ENCODE data around the gene NINJ1. TPM values are rescaled to one million over a fixed set of nuclear protein-coding genes. Genes with fewer than 3 reads are reported as not detected.
"Not testable (repeated sequence)": the region's sequence is repeated elsewhere in the genome, so short reads cannot be mapped to it uniquely, and the experiment has no call there.

The NINJ1 gene
- total RNA-seq, 1 experiment from 2014 or later, result 10.3 TPM

DNA sequence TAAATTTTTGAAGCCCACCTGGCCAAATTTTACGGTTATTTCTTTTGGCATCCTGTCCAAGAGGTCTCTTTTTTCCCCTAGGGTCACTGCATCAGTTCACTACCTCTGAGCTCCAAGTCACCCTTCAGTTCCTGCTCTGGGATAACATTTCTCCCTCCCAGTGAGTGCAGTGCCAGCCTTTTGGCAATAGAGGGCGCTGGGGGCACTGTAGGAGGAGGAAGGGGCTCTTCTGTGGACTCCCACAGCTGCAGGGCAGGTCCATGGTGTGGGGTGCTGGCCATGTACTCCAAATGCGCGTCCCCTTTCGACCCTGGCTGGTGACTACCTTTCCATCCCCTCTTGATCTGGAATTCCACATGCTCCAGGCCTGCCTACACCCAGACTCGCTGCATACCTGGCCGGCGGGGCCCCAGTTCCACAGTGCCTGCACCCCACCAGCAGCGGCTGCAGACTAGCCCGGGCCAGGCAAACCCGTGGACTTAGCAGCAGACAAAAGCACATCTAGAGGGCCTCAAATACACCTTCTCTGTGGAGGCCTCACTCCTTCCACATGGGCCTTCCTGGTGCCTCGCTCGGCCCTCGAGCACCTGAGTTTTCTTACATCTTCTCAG is 20.3 kb upstream of the NINJ1 start:
- no peak overlapping the region for H2AFZ ChIP-seq (ENCODE audit: low read length)
- DNase-seq, result peak; percentile 82
- H3K9ac ChIP-seq (ENCODE audit: low read length), result no peak overlapping the region
- H3K4me1 ChIP-seq (ENCODE audit: low read length), result no peaks in the 10 kb centered on the region
- no peaks in the 10 kb centered on the region for H3K9me2 ChIP-seq (replicated peaks; ENCODE audit: insufficient read depth, low read length)
- no peak overlapping the region for H3K4me2 ChIP-seq (ENCODE audit: low read depth, low read length, poor library complexity, severe bottlenecking)
- H4K20me1 ChIP-seq (ENCODE audit: insufficient read depth, low read depth, low read length), result no peaks in the 10 kb centered on the region
- no peaks in the 10 kb centered on the region for H3K36me3 ChIP-seq (ENCODE audit: insufficient read depth, low read length)
- no peaks in the 10 kb centered on the region for H3K9me3 ChIP-seq (ENCODE audit: low read length)
- no peak overlapping the region for H3K4me3 ChIP-seq (ENCODE audit: low read length)
- H3K27ac ChIP-seq (ENCODE audit: low read length), result no peak overlapping the region
- no peaks in the 10 kb centered on the region for H3K79me2 ChIP-seq (ENCODE audit: low read length)
- no peaks in the 10 kb centered on the region for H3K27me3 ChIP-seq (ENCODE audit: low read length)

- H3K9ac ChIP-seq (ENCODE audit: low read length), result no peak overlapping the region
- no peaks in the 10 kb centered on the region for H4K20me1 ChIP-seq (ENCODE audit: insufficient read depth, low read depth, low read length)
Observed at GRCh38 chr9:93151097-93151784, 17.2 kb upstream of the NINJ1 start.

DNA sequence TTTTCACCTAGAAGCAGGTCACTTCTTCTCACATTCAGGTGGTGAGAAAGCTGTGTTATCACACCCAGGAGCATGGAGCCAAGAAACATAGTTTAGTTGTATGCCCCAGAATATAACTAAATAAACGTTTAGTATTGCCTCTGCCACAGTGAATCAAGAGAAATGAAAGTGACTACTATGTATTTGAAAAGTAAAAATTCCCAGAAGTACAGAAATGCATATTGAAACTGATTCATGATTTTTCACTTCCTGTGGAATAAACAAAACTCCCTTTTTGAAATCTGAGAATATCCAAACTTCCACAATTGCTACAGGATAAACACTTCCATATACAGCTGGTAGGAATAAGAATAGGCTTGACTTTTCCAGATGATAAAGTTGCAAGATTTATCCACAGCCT is 15.3 kb upstream of the NINJ1 start:
- Histone ChIP-seq H3K27ac (ENCODE audit: low read length) (no peak overlapping the region), H3K79me2 (ENCODE audit: low read length) (no peaks in the 10 kb centered on the region), H4K20me1 (ENCODE audit: insufficient read depth, low read depth, low read length) (no peaks in the 10 kb centered on the region), H3K36me3 (ENCODE audit: insufficient read depth, low read length) (no peaks in the 10 kb centered on the region), H3K9me3 (ENCODE audit: low read length) (no peaks in the 10 kb centered on the region), H3K4me2 (ENCODE audit: low read depth, low read length, poor library complexity, severe bottlenecking) (no peak overlapping the region), H3K4me1 (ENCODE audit: low read length) (peaks cover under 1% of the 10 kb centered on the region), H3K9me2 (replicated peaks; ENCODE audit: insufficient read depth, low read length) (no peaks in the 10 kb centered on the region), H3K9ac (ENCODE audit: low read length) (no peak overlapping the region), H3K27me3 (ENCODE audit: low read length) (no peaks in the 10 kb centered on the region), H2AFZ (ENCODE audit: low read length) (no peak overlapping the region), H3K4me3 (ENCODE audit: low read length) (no peak overlapping the region)
- no peak for DNase-seq

More at GRCh38 chr9:93151097-93151784, 17.2 kb upstream of the NINJ1 start:
- H3K9me3 ChIP-seq (ENCODE audit: low read length), result no peaks in the 10 kb centered on the region
- H3K9me2 ChIP-seq (replicated peaks; ENCODE audit: insufficient read depth, low read length), result no peaks in the 10 kb centered on the region
- no peak overlapping the region for H2AFZ ChIP-seq (ENCODE audit: low read length)
- H3K79me2 ChIP-seq (ENCODE audit: low read length), result no peaks in the 10 kb centered on the region
- H3K4me1 ChIP-seq (ENCODE audit: low read length), result no peaks in the 10 kb centered on the region
- H3K4me2 ChIP-seq (ENCODE audit: low read depth, low read length, poor library complexity, severe bottlenecking), result no peak overlapping the region
- no peak overlapping the region for H3K27ac ChIP-seq (ENCODE audit: low read length)
- no peaks in the 10 kb centered on the region for H3K27me3 ChIP-seq (ENCODE audit: low read length)
- no peak overlapping the region for H3K4me3 ChIP-seq (ENCODE audit: low read length)
- no peaks in the 10 kb centered on the region for H3K36me3 ChIP-seq (ENCODE audit: insufficient read depth, low read length)
- no peak for DNase-seq

- Histone ChIP-seq H4K20me1 (ENCODE audit: insufficient read depth, low read depth, low read length) (no peaks in the 10 kb centered on the region), H3K4me3 (ENCODE audit: low read length) (no peak overlapping the region), H3K27ac (ENCODE audit: low read length) (no peak overlapping the region), H3K4me2 (ENCODE audit: low read depth, low read length, poor library complexity, severe bottlenecking) (no peak overlapping the region), H2AFZ (ENCODE audit: low read length) (no peak overlapping the region), H3K9ac (ENCODE audit: low read length) (no peak overlapping the region), H3K27me3 (ENCODE audit: low read length) (no peaks in the 10 kb centered on the region), H3K9me3 (ENCODE audit: low read length) (no peaks in the 10 kb centered on the region), H3K36me3 (ENCODE audit: insufficient read depth, low read length) (no peaks in the 10 kb centered on the region), H3K9me2 (replicated peaks; ENCODE audit: insufficient read depth, low read length) (no peaks in the 10 kb centered on the region), H3K79me2 (ENCODE audit: low read length) (no peaks in the 10 kb centered on the region), H3K4me1 (ENCODE audit: low read length) (peaks cover 7% of the 10 kb centered on the region)
- DNase-seq, result no peak
Observed at GRCh38 chr9:93148721-93149120, 14.7 kb upstream of the NINJ1 start.

GRCh38 chr9:93147632-93148031 is 13.6 kb upstream of the NINJ1 start:
- no peak for DNase-seq
- H2AFZ ChIP-seq (ENCODE audit: low read length), result no peak overlapping the region
- no peaks in the 10 kb centered on the region for H3K9me2 ChIP-seq (replicated peaks; ENCODE audit: insufficient read depth, low read length)

DNA sequence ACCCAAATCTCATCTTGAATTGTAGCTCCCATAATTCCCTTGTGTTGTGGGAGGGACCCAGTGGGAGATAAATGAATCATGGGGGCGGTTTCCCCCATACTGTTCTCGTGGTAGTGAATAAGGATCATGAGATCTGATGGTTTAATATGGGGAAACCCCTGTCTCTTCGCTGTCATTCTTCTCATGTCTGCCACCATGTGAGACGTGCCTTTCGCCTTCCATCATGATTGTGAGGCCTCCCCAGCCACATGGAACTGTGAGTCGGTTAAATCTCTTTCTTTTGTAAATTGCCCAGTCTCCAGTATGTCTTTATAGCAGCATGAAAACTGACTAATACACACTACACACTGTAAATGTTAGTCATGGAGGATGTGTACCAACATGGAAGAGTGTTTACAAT is 12.6 kb upstream of the NINJ1 start:
- not testable (repeated sequence) for H2AFZ ChIP-seq (ENCODE audit: low read length); H3K36me3 ChIP-seq (ENCODE audit: insufficient read depth, low read length); H3K9ac ChIP-seq (ENCODE audit: low read length); H3K9me2 ChIP-seq (replicated peaks; ENCODE audit: insufficient read depth, low read length); H4K20me1 ChIP-seq (ENCODE audit: insufficient read depth, low read depth, low read length); DNase-seq; H3K27me3 ChIP-seq (ENCODE audit: low read length); H3K79me2 ChIP-seq (ENCODE audit: low read length); H3K27ac ChIP-seq (ENCODE audit: low read length); H3K4me3 ChIP-seq (ENCODE audit: low read length); H3K9me3 ChIP-seq (ENCODE audit: low read length); H3K4me2 ChIP-seq (ENCODE audit: low read depth, low read length, poor library complexity, severe bottlenecking)
- H3K4me1 ChIP-seq (ENCODE audit: low read length), result peaks cover 11% of the 10 kb centered on the region

More at GRCh38 chr9:93147632-93148031, 13.6 kb upstream of the NINJ1 start:
- Histone ChIP-seq H3K27ac (ENCODE audit: low read length) (no peak overlapping the region), H3K4me3 (ENCODE audit: low read length) (no peak overlapping the region), H3K9ac (ENCODE audit: low read length) (no peak overlapping the region), H3K4me1 (ENCODE audit: low read length) (peaks cover 11% of the 10 kb centered on the region), H4K20me1 (ENCODE audit: insufficient read depth, low read depth, low read length) (no peaks in the 10 kb centered on the region), H3K9me3 (ENCODE audit: low read length) (no peaks in the 10 kb centered on the region), H3K4me2 (ENCODE audit: low read depth, low read length, poor library complexity, severe bottlenecking) (no peak overlapping the region), H3K27me3 (ENCODE audit: low read length) (no peaks in the 10 kb centered on the region), H3K79me2 (ENCODE audit: low read length) (no peaks in the 10 kb centered on the region), H3K36me3 (ENCODE audit: insufficient read depth, low read length) (no peaks in the 10 kb centered on the region)

- Histone ChIP-seq H3K4me1 (ENCODE audit: low read length) (peaks cover 27% of the 10 kb centered on the region), H3K9me3 (ENCODE audit: low read length) (no peaks in the 10 kb centered on the region), H3K9ac (ENCODE audit: low read length) (no peak overlapping the region), H3K79me2 (ENCODE audit: low read length) (no peaks in the 10 kb centered on the region), H3K27ac (ENCODE audit: low read length) (no peak overlapping the region), H4K20me1 (ENCODE audit: insufficient read depth, low read depth, low read length) (no peaks in the 10 kb centered on the region), H3K4me3 (ENCODE audit: low read length) (no peak overlapping the region), H3K9me2 (replicated peaks; ENCODE audit: insufficient read depth, low read length) (no peaks in the 10 kb centered on the region), H3K4me2 (ENCODE audit: low read depth, low read length, poor library complexity, severe bottlenecking) (no peak overlapping the region), H3K36me3 (ENCODE audit: insufficient read depth, low read length) (no peaks in the 10 kb centered on the region), H3K27me3 (ENCODE audit: low read length) (no peaks in the 10 kb centered on the region), H2AFZ (ENCODE audit: low read length) (no peak overlapping the region)
- no peak for DNase-seq
Observed at GRCh38 chr9:93143830-93144530, 9.9 kb upstream of the NINJ1 start.

DNA sequence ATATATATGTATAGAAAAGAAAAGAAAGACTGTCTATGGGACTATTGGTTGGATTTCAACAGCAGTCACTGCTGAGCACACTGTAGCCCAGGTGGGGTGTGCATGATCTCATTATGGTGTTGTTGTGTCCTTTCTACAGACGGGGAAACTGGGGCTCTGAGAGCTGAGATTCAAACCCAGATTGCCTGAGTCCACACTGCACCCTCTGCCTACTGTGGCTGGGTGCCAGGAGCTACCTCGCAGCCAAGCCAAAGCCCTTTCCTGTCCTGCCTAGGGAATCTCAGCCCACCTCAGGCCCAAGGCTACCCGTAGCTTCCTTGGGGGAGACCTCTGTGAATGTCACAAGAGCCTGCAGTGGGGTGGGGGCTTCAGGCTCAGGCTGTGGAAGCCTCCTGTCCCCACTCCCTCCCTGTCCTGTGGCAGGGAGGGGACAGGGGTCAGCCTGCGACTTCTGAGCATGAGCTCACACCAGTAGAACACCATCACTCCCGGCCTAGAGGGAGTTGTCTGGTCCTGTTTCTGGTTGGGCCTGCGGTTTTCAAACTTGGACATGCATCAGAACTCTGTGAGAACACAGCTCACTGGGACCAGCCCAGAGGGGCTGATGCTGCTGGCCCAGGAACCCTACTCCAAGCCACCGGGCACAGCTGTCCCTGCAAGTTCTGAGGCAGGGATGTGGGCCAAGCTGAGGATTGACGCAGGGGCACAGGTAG is 7.9 kb upstream of the NINJ1 start:
- no peak overlapping the region for H3K9ac ChIP-seq (ENCODE audit: low read length)

More for the DNA sequence above, 7.9 kb upstream of the NINJ1 start:
- Histone ChIP-seq H3K4me3 (ENCODE audit: low read length) (no peak overlapping the region), H3K9me2 (replicated peaks; ENCODE audit: insufficient read depth, low read length) (no peaks in the 10 kb centered on the region), H3K4me2 (ENCODE audit: low read depth, low read length, poor library complexity, severe bottlenecking) (no peak overlapping the region), H4K20me1 (ENCODE audit: insufficient read depth, low read depth, low read length) (no peaks in the 10 kb centered on the region), H3K4me1 (ENCODE audit: low read length) (peaks cover 45% of the 10 kb centered on the region), H3K36me3 (ENCODE audit: insufficient read depth, low read length) (no peaks in the 10 kb centered on the region), H3K9me3 (ENCODE audit: low read length) (no peaks in the 10 kb centered on the region), H3K79me2 (ENCODE audit: low read length) (no peaks in the 10 kb centered on the region), H3K27me3 (ENCODE audit: low read length) (no peaks in the 10 kb centered on the region), H3K27ac (ENCODE audit: low read length) (no peak overlapping the region), H2AFZ (ENCODE audit: low read length) (no peak overlapping the region)
- DNase-seq, result no peak
